ENCODE results near the gene HIVEP3.

GRCh38 chr1:41758500-41758899, 160.2 kb downstream of the HIVEP3 start:
- TF ChIP-seq CTCF (IDR thresholded peaks at IDR 0.05; ENCODE audit: low read length) (no peak), EZH2 (IDR thresholded peaks at IDR 0.05; ENCODE audit: borderline replicate concordance, low read length) (no peak)

All from OCI-LY1 (cell line).